AG09309 (cell line): ENCODE results near the gene ARFGAP2.

Source experiments
- DNase-seq: peaks from one replicate; pipeline ENCODE4 v3.0.0-alpha.2; 2010; ENCODE audit warnings: low read depth
- H3K4me3 ChIP-seq: 2 replicates; pipeline ENCODE4 v1.5.1; 2011; ENCODE audit warnings: mild to moderate bottlenecking, low read depth, low read length, moderate library complexity; ENCODE audit not compliant: control insufficient read depth
- TF ChIP-seq, protein P1 (sequence below): IDR thresholded peaks from 2 replicates; pipeline ENCODE4 v1.5.1; 2011; ENCODE audit warnings: mild to moderate bottlenecking, low read depth, low read length, inconsistent platforms; ENCODE audit not compliant: insufficient read depth, control insufficient read depth; ENCODE audit errors: missing control alignments

ARFGAP2 gene

DNA sequence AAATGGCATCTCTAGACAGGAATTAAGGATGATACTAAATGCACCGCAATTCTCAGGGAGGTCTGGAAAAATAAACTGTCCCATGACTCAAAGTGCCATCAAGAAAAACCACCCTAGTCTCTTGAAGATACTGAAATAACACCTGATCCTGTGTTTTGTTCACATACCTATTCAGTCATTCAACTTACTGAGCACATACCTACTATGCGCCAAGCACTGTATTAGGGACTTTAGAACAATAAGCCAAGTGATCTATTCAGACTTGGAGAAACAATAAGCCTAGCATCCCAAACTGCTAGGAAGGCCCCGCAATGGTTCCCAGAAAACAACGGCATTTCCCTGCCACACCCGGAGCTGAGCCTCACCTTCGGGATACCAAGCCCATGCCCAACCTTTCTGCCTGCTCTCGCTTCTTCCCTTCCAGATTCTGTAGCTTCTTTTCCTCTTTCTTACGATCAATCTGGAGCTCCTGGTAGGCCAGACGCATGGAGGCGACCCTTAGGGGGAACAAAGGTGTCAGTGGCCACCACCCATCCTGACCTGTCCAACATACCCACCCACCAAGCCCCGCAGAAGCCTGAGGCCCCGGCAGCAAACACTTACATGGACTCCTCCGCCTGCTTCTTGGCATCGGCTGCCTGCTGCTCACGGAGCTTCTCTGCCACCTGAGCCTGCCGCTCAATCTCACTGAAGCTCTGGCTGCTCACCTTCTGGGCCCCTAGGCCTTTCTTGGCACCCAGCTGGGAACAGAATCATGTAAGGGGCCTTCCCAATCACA is 5.4 kb downstream of the ARFGAP2 start:
- H3K4me3 ChIP-seq = no peak overlapping the region
- DNase-seq = no peak
- TF ChIP-seq, protein P1, sequence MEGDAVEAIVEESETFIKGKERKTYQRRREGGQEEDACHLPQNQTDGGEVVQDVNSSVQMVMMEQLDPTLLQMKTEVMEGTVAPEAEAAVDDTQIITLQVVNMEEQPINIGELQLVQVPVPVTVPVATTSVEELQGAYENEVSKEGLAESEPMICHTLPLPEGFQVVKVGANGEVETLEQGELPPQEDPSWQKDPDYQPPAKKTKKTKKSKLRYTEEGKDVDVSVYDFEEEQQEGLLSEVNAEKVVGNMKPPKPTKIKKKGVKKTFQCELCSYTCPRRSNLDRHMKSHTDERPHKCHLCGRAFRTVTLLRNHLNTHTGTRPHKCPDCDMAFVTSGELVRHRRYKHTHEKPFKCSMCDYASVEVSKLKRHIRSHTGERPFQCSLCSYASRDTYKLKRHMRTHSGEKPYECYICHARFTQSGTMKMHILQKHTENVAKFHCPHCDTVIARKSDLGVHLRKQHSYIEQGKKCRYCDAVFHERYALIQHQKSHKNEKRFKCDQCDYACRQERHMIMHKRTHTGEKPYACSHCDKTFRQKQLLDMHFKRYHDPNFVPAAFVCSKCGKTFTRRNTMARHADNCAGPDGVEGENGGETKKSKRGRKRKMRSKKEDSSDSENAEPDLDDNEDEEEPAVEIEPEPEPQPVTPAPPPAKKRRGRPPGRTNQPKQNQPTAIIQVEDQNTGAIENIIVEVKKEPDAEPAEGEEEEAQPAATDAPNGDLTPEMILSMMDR = no peak

DNA sequence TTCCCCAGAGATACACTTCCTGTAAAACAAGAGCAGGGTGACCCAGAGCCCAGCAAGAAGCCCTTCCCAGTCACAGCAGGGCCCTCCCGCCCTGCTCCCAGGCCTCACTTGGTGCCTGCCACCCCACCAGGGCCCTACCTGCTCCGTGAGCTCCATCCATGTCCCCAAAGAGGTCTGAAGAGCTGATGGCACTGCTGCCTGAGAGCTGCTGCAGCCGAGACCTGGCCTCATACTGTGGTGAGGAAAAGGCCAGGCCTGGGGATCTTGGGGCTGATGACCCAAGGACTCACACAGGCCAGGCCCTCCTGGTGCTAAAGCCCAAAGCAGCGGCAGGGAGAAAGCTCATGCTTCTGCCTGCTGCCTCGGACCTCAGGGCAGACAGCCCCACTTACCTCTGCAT is 10.3 kb downstream of the ARFGAP2 start:
- TF ChIP-seq, protein P1 = no peak
- no peak overlapping the region for H3K4me3 ChIP-seq
- no peak for DNase-seq

DNA sequence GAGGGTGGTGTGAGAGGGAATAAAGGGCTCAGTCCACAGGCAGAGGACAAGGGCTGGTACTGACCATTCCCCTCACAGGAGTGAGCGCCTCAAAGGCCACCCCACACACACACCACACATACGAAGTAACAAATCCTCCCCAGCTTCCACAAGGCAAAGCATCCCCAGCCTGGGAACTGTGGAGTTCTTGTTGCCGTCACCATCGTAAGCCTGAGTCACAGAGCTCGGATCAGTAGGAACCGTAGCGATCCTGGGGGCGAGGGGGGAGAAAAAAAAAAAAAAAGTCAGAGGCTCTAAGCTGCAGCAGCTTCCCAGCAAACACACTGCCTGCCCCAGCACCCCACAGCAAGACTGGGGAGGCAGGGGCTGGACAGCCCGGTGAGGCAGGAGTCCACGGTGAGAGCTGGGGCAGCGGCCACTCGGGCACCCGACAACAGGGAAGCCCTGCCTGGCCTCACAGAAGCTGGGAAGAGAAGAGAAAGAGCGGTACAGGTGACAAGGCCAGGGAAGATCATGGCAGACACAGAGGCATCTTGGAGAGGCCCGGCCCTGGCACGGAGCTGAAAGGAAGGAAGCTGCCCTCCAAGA is 11.3 kb downstream of the ARFGAP2 start:
- TF ChIP-seq, protein P1 = no peak
- no peak for DNase-seq
- H3K4me3 ChIP-seq = no peak overlapping the region

DNA sequence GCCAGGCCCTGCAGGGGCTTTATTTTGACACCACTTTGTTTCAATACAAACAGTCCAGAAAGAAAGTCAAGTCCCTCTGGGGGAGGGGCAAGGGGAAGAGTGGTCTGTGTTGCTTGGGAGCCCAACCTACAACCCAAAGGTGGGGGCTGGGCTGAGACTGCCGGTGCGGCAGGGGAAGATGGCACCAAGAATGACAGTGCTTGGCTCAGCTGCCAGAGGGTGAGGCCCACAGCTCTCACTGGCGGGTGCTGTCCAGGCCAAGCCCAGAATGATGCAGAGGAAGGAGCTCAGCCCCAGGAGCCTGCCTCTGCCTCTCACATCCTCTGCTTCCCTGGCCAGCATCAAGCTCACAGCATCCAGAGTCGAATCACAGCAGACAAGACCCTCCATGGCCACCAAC is 12.4 kb downstream of the ARFGAP2 start:
- no peak overlapping the region for H3K4me3 ChIP-seq
- no peak for DNase-seq
- TF ChIP-seq, protein P1 = no peak

DNA sequence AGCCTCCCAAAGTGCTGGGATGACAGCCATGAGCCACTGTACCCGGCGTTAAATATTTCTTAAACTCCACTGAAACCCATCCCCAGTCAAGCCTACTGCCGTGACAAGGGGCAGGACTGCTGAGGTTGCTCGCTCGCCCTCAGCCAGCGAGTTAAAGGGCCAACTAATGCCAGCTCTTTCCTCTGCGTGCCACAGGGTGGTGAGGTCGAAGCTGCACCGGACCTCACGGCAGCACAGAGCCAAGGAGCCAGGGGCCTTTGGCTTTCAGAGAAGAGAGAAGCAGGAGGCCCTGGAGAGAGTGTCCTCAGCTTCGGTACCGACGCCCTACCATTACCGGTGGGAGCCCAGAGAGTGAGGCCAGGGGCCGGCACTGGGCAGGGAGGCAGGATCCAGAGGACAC is 12.8 kb downstream of the ARFGAP2 start:
- TF ChIP-seq, protein P1 = no peak
- DNase-seq = no peak
- H3K4me3 ChIP-seq = no peak overlapping the region

DNA sequence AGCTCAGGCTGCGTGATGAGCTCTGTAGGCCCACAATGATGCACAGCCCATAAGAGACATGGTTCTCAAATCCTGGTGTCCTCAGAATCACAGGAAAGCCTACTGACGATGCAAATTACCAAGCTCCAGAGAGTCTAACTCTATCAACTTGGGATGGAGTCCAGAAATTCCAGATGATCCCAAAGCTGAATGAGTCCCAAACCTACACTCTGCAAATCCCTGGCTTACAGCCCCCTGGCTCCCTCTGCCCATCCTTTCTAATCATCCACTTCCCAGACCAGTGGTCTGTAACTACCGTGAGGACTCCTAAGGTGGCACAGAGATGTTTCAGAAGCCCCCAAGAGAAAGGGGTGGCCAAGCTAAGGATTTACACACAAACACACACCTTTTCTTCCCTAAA is 13.5 kb downstream of the ARFGAP2 start:
- H3K4me3 ChIP-seq = no peak overlapping the region
- no peak for DNase-seq
- TF ChIP-seq, protein P1 = no peak
